Measurements from ENCODE around the gene LIPH. TPM values are rescaled to one million over a fixed set of nuclear protein-coding genes. Genes with fewer than 3 reads are reported as not detected.
A peak's percentile ranks its signal among the peaks of the same experiment; 100 is the strongest.

The LIPH gene
- total RNA-seq: under 0.01 TPM

GRCh38 chr3:185552358-185552877, at the start of gene LIPH:
Gene LIPH, minus strand, starts transcription at chr3:185552588. Its CDS starts 117 bp downstream, at chr3:185552471.
- H3K27ac ChIP-seq (ENCODE audit: low read depth, low read length): no peak within 1 kb of the TSS

GRCh38 chr3:185595526-185595925, 43.1 kb upstream of the LIPH start:
- peaks cover 7 to 15% (median 13%) of the 10 kb centered on the region in 3 donors for H3K36me3 ChIP-seq (ENCODE audit: control insufficient read depth in 3 of 3, insufficient read depth in 3 of 3, low read length in 3 of 3)
- H3K4me3 ChIP-seq (ENCODE audit: low read length in 3 of 3): no peak overlapping the region
- H3K27me3 ChIP-seq (ENCODE audit: control insufficient read depth in 3 of 3, insufficient read depth in 3 of 3, low read length in 3 of 3): no peaks in the 10 kb centered on the region
- H3K27ac ChIP-seq (ENCODE audit: low read depth, low read length): no peak overlapping the region
- no peak overlapping the region for H3K9ac ChIP-seq (ENCODE audit: low read depth in 1 of 3, low read length in 3 of 3)
- no peaks in the 10 kb centered on the region for H3K9me3 ChIP-seq (ENCODE audit: control insufficient read depth in 3 of 3, low read length in 3 of 3)
- peaks cover 0 to 4% (median 0%) of the 10 kb centered on the region in 3 donors for H3K4me1 ChIP-seq (ENCODE audit: control insufficient read depth in 3 of 3, insufficient read depth in 3 of 3, low read length in 3 of 3)

More at GRCh38 chr3:185552358-185552877, at the start of gene LIPH:
- Histone ChIP-seq H3K27me3 (ENCODE audit: control insufficient read depth in 3 of 3, insufficient read depth in 3 of 3, low read length in 3 of 3) (no peaks in the 10 kb centered on the region), H3K4me3 (ENCODE audit: low read length in 3 of 3) (no peak within 1 kb of the TSS), H3K36me3 (ENCODE audit: control insufficient read depth in 3 of 3, insufficient read depth in 3 of 3, low read length in 3 of 3) (no peaks in the 10 kb centered on the region), H3K9ac (ENCODE audit: low read depth in 1 of 3, low read length in 3 of 3) (no peak within 1 kb of the TSS), H3K4me1 (ENCODE audit: control insufficient read depth in 3 of 3, insufficient read depth in 3 of 3, low read length in 3 of 3) (no peaks in the 10 kb centered on the region), H3K9me3 (ENCODE audit: control insufficient read depth in 3 of 3, low read length in 3 of 3) (no peaks in the 10 kb centered on the region)

- Histone ChIP-seq H3K4me1 (ENCODE audit: control insufficient read depth in 3 of 3, insufficient read depth in 3 of 3, low read length in 3 of 3) (peaks cover 0 to 2% (median 0%) of the 10 kb centered on the region in 3 donors), H3K27me3 (ENCODE audit: control insufficient read depth in 3 of 3, insufficient read depth in 3 of 3, low read length in 3 of 3) (no peaks in the 10 kb centered on the region), H3K9ac (ENCODE audit: low read depth in 1 of 3, low read length in 3 of 3) (no peak overlapping the region), H3K9me3 (ENCODE audit: control insufficient read depth in 3 of 3, low read length in 3 of 3) (no peaks in the 10 kb centered on the region), H3K4me3 (ENCODE audit: low read length in 3 of 3) (no peak overlapping the region), H3K36me3 (ENCODE audit: control insufficient read depth in 3 of 3, insufficient read depth in 3 of 3, low read length in 3 of 3) (peaks cover 7 to 13% (median 9%) of the 10 kb centered on the region in 3 donors), H3K27ac (ENCODE audit: low read depth, low read length) (no peak overlapping the region)
Measured at GRCh38 chr3:185594073-185594472, 41.7 kb upstream of the LIPH start.

GRCh38 chr3:185586686-185587039, 34.3 kb upstream of the LIPH start:
- peaks cover 10 to 20% (median 18%) of the 10 kb centered on the region in 3 donors for H3K4me1 ChIP-seq (ENCODE audit: control insufficient read depth in 3 of 3, insufficient read depth in 3 of 3, low read length in 3 of 3)
- peak overlapping the region; percentile 97 for H3K27ac ChIP-seq (ENCODE audit: low read depth, low read length)
- H3K4me3 ChIP-seq (ENCODE audit: low read length in 3 of 3): peak overlapping the region; percentile 80 to 97 (median 93)
- H3K9ac ChIP-seq (ENCODE audit: low read depth in 1 of 3, low read length in 3 of 3): peak overlapping the region; percentile 85 to 97 (median 96)
- no peaks in the 10 kb centered on the region for H3K9me3 ChIP-seq (ENCODE audit: control insufficient read depth in 3 of 3, low read length in 3 of 3)
- H3K36me3 ChIP-seq (ENCODE audit: control insufficient read depth in 3 of 3, insufficient read depth in 3 of 3, low read length in 3 of 3): peaks cover 1 to 2% (median 2%) of the 10 kb centered on the region in 3 donors
- H3K27me3 ChIP-seq (ENCODE audit: control insufficient read depth in 3 of 3, insufficient read depth in 3 of 3, low read length in 3 of 3): no peaks in the 10 kb centered on the region

- Histone ChIP-seq H3K4me1 (ENCODE audit: control insufficient read depth in 3 of 3, insufficient read depth in 3 of 3, low read length in 3 of 3) (peaks cover 10 to 20% (median 18%) of the 10 kb centered on the region in 3 donors), H3K9ac (ENCODE audit: low read depth in 1 of 3, low read length in 3 of 3) (peak within 1 kb of the TSS; percentile 91 to 97 (median 96)), H3K36me3 (ENCODE audit: control insufficient read depth in 3 of 3, insufficient read depth in 3 of 3, low read length in 3 of 3) (no peaks in the 10 kb centered on the region), H3K27ac (ENCODE audit: low read depth, low read length) (peak within 1 kb of the TSS; percentile 97), H3K27me3 (ENCODE audit: control insufficient read depth in 3 of 3, insufficient read depth in 3 of 3, low read length in 3 of 3) (no peaks in the 10 kb centered on the region), H3K9me3 (ENCODE audit: control insufficient read depth in 3 of 3, low read length in 3 of 3) (no peaks in the 10 kb centered on the region), H3K4me3 (ENCODE audit: low read length in 3 of 3) (peak within 1 kb of the TSS; percentile 80 to 97 (median 93))
Measured at GRCh38 chr3:185585859-185586685, 33.7 kb upstream of the LIPH start, which contains the start of gene SENP2. Gene SENP2, plus strand, starts transcription at chr3:185586295. Its CDS starts 119 bp downstream, at chr3:185586414.

GRCh38 chr3:185585518-185585858, 33.1 kb upstream of the LIPH start:
- Histone ChIP-seq H3K36me3 (ENCODE audit: control insufficient read depth in 3 of 3, insufficient read depth in 3 of 3, low read length in 3 of 3) (no peaks in the 10 kb centered on the region), H3K4me3 (ENCODE audit: low read length in 3 of 3) (peak overlapping the region; percentile 68 to 97 (median 93)), H3K27ac (ENCODE audit: low read depth, low read length) (peak overlapping the region; percentile 97), H3K27me3 (ENCODE audit: control insufficient read depth in 3 of 3, insufficient read depth in 3 of 3, low read length in 3 of 3) (no peaks in the 10 kb centered on the region), H3K4me1 (ENCODE audit: control insufficient read depth in 3 of 3, insufficient read depth in 3 of 3, low read length in 3 of 3) (peaks cover 10 to 20% (median 18%) of the 10 kb centered on the region in 3 donors), H3K9ac (ENCODE audit: low read depth in 1 of 3, low read length in 3 of 3) (peak overlapping the region; percentile 68 to 97 (median 91)), H3K9me3 (ENCODE audit: control insufficient read depth in 3 of 3, low read length in 3 of 3) (no peaks in the 10 kb centered on the region)

GRCh38 chr3:185584686-185585085, 32.3 kb upstream of the LIPH start:
- Histone ChIP-seq H3K4me1 (ENCODE audit: control insufficient read depth in 3 of 3, insufficient read depth in 3 of 3, low read length in 3 of 3) (peaks cover 8 to 20% (median 18%) of the 10 kb centered on the region in 3 donors), H3K9me3 (ENCODE audit: control insufficient read depth in 3 of 3, low read length in 3 of 3) (no peaks in the 10 kb centered on the region)

GRCh38 chr3:185583925-185584324, 31.5 kb upstream of the LIPH start:
- no peaks in the 10 kb centered on the region for H3K27me3 ChIP-seq (ENCODE audit: control insufficient read depth in 3 of 3, insufficient read depth in 3 of 3, low read length in 3 of 3)
- peaks cover 8 to 20% (median 18%) of the 10 kb centered on the region in 3 donors for H3K4me1 ChIP-seq (ENCODE audit: control insufficient read depth in 3 of 3, insufficient read depth in 3 of 3, low read length in 3 of 3)
- no peaks in the 10 kb centered on the region for H3K36me3 ChIP-seq (ENCODE audit: control insufficient read depth in 3 of 3, insufficient read depth in 3 of 3, low read length in 3 of 3)
- H3K9me3 ChIP-seq (ENCODE audit: control insufficient read depth in 3 of 3, low read length in 3 of 3): no peaks in the 10 kb centered on the region
- no peak overlapping the region for H3K27ac ChIP-seq (ENCODE audit: low read depth, low read length)
- H3K9ac ChIP-seq (ENCODE audit: low read depth in 1 of 3, low read length in 3 of 3): no peak overlapping the region
- no peak overlapping the region for H3K4me3 ChIP-seq (ENCODE audit: low read length in 3 of 3)

More at GRCh38 chr3:185584686-185585085, 32.3 kb upstream of the LIPH start:
- H3K27ac ChIP-seq (ENCODE audit: low read depth, low read length): no peak overlapping the region
- no peaks in the 10 kb centered on the region for H3K27me3 ChIP-seq (ENCODE audit: control insufficient read depth in 3 of 3, insufficient read depth in 3 of 3, low read length in 3 of 3)
- H3K36me3 ChIP-seq (ENCODE audit: control insufficient read depth in 3 of 3, insufficient read depth in 3 of 3, low read length in 3 of 3): no peaks in the 10 kb centered on the region
- no peak overlapping the region for H3K9ac ChIP-seq (ENCODE audit: low read depth in 1 of 3, low read length in 3 of 3)
- no peak overlapping the region for H3K4me3 ChIP-seq (ENCODE audit: low read length in 3 of 3)

GRCh38 chr3:185582871-185583270, 30.5 kb upstream of the LIPH start:
- Histone ChIP-seq H3K27ac (ENCODE audit: low read depth, low read length) (no peak overlapping the region), H3K9ac (ENCODE audit: low read depth in 1 of 3, low read length in 3 of 3) (no peak overlapping the region), H3K36me3 (ENCODE audit: control insufficient read depth in 3 of 3, insufficient read depth in 3 of 3, low read length in 3 of 3) (no peaks in the 10 kb centered on the region), H3K9me3 (ENCODE audit: control insufficient read depth in 3 of 3, low read length in 3 of 3) (no peaks in the 10 kb centered on the region), H3K27me3 (ENCODE audit: control insufficient read depth in 3 of 3, insufficient read depth in 3 of 3, low read length in 3 of 3) (no peaks in the 10 kb centered on the region), H3K4me1 (ENCODE audit: control insufficient read depth in 3 of 3, insufficient read depth in 3 of 3, low read length in 3 of 3) (peaks cover 5 to 15% (median 12%) of the 10 kb centered on the region in 3 donors), H3K4me3 (ENCODE audit: low read length in 3 of 3) (no peak overlapping the region)

GRCh38 chr3:185582236-185582635, 29.8 kb upstream of the LIPH start:
- Histone ChIP-seq H3K9ac (ENCODE audit: low read depth in 1 of 3, low read length in 3 of 3) (no peak overlapping the region), H3K36me3 (ENCODE audit: control insufficient read depth in 3 of 3, insufficient read depth in 3 of 3, low read length in 3 of 3) (no peaks in the 10 kb centered on the region), H3K27me3 (ENCODE audit: control insufficient read depth in 3 of 3, insufficient read depth in 3 of 3, low read length in 3 of 3) (no peaks in the 10 kb centered on the region), H3K9me3 (ENCODE audit: control insufficient read depth in 3 of 3, low read length in 3 of 3) (no peaks in the 10 kb centered on the region), H3K27ac (ENCODE audit: low read depth, low read length) (no peak overlapping the region), H3K4me1 (ENCODE audit: control insufficient read depth in 3 of 3, insufficient read depth in 3 of 3, low read length in 3 of 3) (peaks cover 5 to 13% (median 12%) of the 10 kb centered on the region in 3 donors), H3K4me3 (ENCODE audit: low read length in 3 of 3) (no peak overlapping the region)

Data from skeletal muscle tissue (tissue), 4 donors.